NB4 (cell line): ENCODE data around the gene TRAPPC2L.

Experiments used
- DNase-seq: peaks from one replicate; pipeline ENCODE4 v3.0.0; 2010; ENCODE audit warnings: low read depth
- H3K4me3 ChIP-seq: one replicate; pipeline ENCODE4 v1.5.1; 2011; ENCODE audit warnings: mild to moderate bottlenecking, low read depth, low read length, moderate library complexity
- CTCF ChIP-seq: IDR thresholded peaks from one replicate; pipeline ENCODE4 v1.5.1; 2012; ENCODE audit warnings: low read depth, low read length
- MAX ChIP-seq: IDR thresholded peaks from 2 replicates; pipeline ENCODE4 v1.6.1; 2011; ENCODE audit warnings: low read depth, low read length
- MYC ChIP-seq: IDR thresholded peaks from 2 replicates; pipeline ENCODE4 v1.6.1; 2011; ENCODE audit warnings: low read depth, low read length
- POLR2A ChIP-seq: IDR thresholded peaks from 2 replicates; pipeline ENCODE4 v1.6.1; 2011; ENCODE audit warnings: mild to moderate bottlenecking; ENCODE audit not compliant: insufficient read length; ENCODE audit errors: extremely low read depth

The TRAPPC2L gene

GRCh38 chr16:88864521-88864920 lies 7.6 kb downstream of the TRAPPC2L start:
- no peak overlapping the region for H3K4me3 ChIP-seq
- no peak for DNase-seq
- TF ChIP-seq MAX, result no peak

GRCh38 chr16:88865310-88865709 lies 8.4 kb downstream of the TRAPPC2L start:
- no peak for DNase-seq
- H3K4me3 ChIP-seq, result no peak overlapping the region
- TF ChIP-seq MYC (no peak), MAX (no peak), CTCF (no peak)

GRCh38 chr16:88865742-88866141 lies 8.8 kb downstream of the TRAPPC2L start:
- no peak for DNase-seq
- TF ChIP-seq MAX, result no peak

GRCh38 chr16:88866151-88866920 lies 9.4 kb downstream of the TRAPPC2L start, which contains the start of gene PABPN1L:
PABPN1L (minus strand) TSS chr16:88866660; CDS start chr16:88866606, 54 bp downstream.
- H3K4me3 ChIP-seq, result no peak within 1 kb of the TSS
- DNase-seq, result no peak
- TF ChIP-seq MAX (no peak), POLR2A (no peak), CTCF (no peak)

More at GRCh38 chr16:88865742-88866141, 8.8 kb downstream of the TRAPPC2L start:
- H3K4me3 ChIP-seq, result no peak overlapping the region

GRCh38 chr16:88867581-88868246 lies 10.8 kb downstream of the TRAPPC2L start:
- no peak overlapping the region for H3K4me3 ChIP-seq
- no peak for TF ChIP-seq POLR2A
- TF ChIP-seq MAX, result no peak
- TF ChIP-seq MYC, result no peak
- no peak for TF ChIP-seq CTCF
- no peak for DNase-seq

GRCh38 chr16:88868974-88869672 lies 12.2 kb downstream of the TRAPPC2L start:
- no peak overlapping the region for H3K4me3 ChIP-seq
- TF ChIP-seq POLR2A, result no peak
- no peak for TF ChIP-seq MYC
- no peak for TF ChIP-seq MAX
- no peak for TF ChIP-seq CTCF
- no peak for DNase-seq
